ENCODE results near the gene CHDH.

Gene CHDH

GRCh38 chr3:53805463-53806159 lies 40.6 kb downstream of the CHDH start:
- no peak overlapping the region for H3K27ac ChIP-seq
- DNase-seq (ENCODE audit: low read depth, low spot score): no peak
- no peak for TF ChIP-seq EZH2 (IDR thresholded peaks at IDR 0.05)
- no peak for TF ChIP-seq POLR2AphosphoS5 (IDR thresholded peaks at IDR 0.05; ENCODE audit: borderline replicate concordance, low read depth, low read length)
- no peak for TF ChIP-seq FOXP2 (optimal IDR thresholded peaks at IDR 0.05; ENCODE audit: control extremely low read depth, extremely low read length, insufficient read depth)
- no peaks in the 10 kb centered on the region for H3K9me3 ChIP-seq (ENCODE audit: low read depth, low read length)
- H3K36me3 ChIP-seq (ENCODE audit: insufficient read depth, low read length): no peaks in the 10 kb centered on the region
- H3K4me3 ChIP-seq: no peak overlapping the region
- no peak overlapping the region for H3K9ac ChIP-seq (ENCODE audit: insufficient read length)

- Histone ChIP-seq H3K9ac (ENCODE audit: insufficient read length) (no peak overlapping the region), H3K36me3 (ENCODE audit: insufficient read depth, low read length) (no peaks in the 10 kb centered on the region), H3K27ac (no peak overlapping the region), H3K9me3 (ENCODE audit: low read depth, low read length) (no peaks in the 10 kb centered on the region), H3K4me3 (no peak overlapping the region)
- no peak for TF ChIP-seq EZH2 (IDR thresholded peaks at IDR 0.05)
- TF ChIP-seq POLR2AphosphoS5 (IDR thresholded peaks at IDR 0.05; ENCODE audit: borderline replicate concordance, low read depth, low read length): no peak
- TF ChIP-seq FOXP2 (optimal IDR thresholded peaks at IDR 0.05; ENCODE audit: control extremely low read depth, extremely low read length, insufficient read depth): no peak
- DNase-seq (ENCODE audit: low read depth, low spot score): no peak
Measured at GRCh38 chr3:53804697-53805462, 41.3 kb downstream of the CHDH start.

GRCh38 chr3:53803816-53804695 lies 42.2 kb downstream of the CHDH start:
- H3K9ac ChIP-seq (ENCODE audit: insufficient read length): no peak overlapping the region
- H3K36me3 ChIP-seq (ENCODE audit: insufficient read depth, low read length): no peaks in the 10 kb centered on the region
- H3K27ac ChIP-seq: no peak overlapping the region
- TF ChIP-seq POLR2AphosphoS5 (IDR thresholded peaks at IDR 0.05; ENCODE audit: borderline replicate concordance, low read depth, low read length): no peak
- no peak for TF ChIP-seq EZH2 (IDR thresholded peaks at IDR 0.05)
- no peak for TF ChIP-seq FOXP2 (optimal IDR thresholded peaks at IDR 0.05; ENCODE audit: control extremely low read depth, extremely low read length, insufficient read depth)
- H3K4me3 ChIP-seq: no peak overlapping the region
- no peak for DNase-seq (ENCODE audit: low read depth, low spot score)
- no peaks in the 10 kb centered on the region for H3K9me3 ChIP-seq (ENCODE audit: low read depth, low read length)

- H3K9me3 ChIP-seq (ENCODE audit: low read depth, low read length): no peaks in the 10 kb centered on the region
- H3K9ac ChIP-seq (ENCODE audit: insufficient read length): no peak overlapping the region
- no peaks in the 10 kb centered on the region for H3K36me3 ChIP-seq (ENCODE audit: insufficient read depth, low read length)
- no peak overlapping the region for H3K27ac ChIP-seq
- H3K4me3 ChIP-seq: no peak overlapping the region
- no peak for DNase-seq (ENCODE audit: low read depth, low spot score)
- TF ChIP-seq FOXP2 (optimal IDR thresholded peaks at IDR 0.05; ENCODE audit: control extremely low read depth, extremely low read length, insufficient read depth): no peak
- no peak for TF ChIP-seq EZH2 (IDR thresholded peaks at IDR 0.05)
- no peak for TF ChIP-seq POLR2AphosphoS5 (IDR thresholded peaks at IDR 0.05; ENCODE audit: borderline replicate concordance, low read depth, low read length)
Measured at GRCh38 chr3:53803124-53803815, 42.9 kb downstream of the CHDH start.

- no peaks in the 10 kb centered on the region for H3K36me3 ChIP-seq (ENCODE audit: insufficient read depth, low read length)
- no peak overlapping the region for H3K9ac ChIP-seq (ENCODE audit: insufficient read length)
- H3K9me3 ChIP-seq (ENCODE audit: low read depth, low read length): no peaks in the 10 kb centered on the region
- TF ChIP-seq EZH2 (IDR thresholded peaks at IDR 0.05): no peak
- TF ChIP-seq FOXP2 (optimal IDR thresholded peaks at IDR 0.05; ENCODE audit: control extremely low read depth, extremely low read length, insufficient read depth): no peak
- no peak for TF ChIP-seq POLR2AphosphoS5 (IDR thresholded peaks at IDR 0.05; ENCODE audit: borderline replicate concordance, low read depth, low read length)
- no peak for DNase-seq (ENCODE audit: low read depth, low spot score)
- H3K4me3 ChIP-seq: no peak overlapping the region
- H3K27ac ChIP-seq: no peak overlapping the region
Measured at GRCh38 chr3:53802256-53802880, 43.9 kb downstream of the CHDH start.

GRCh38 chr3:53801319-53801718 lies 44.9 kb downstream of the CHDH start:
- no peaks in the 10 kb centered on the region for H3K36me3 ChIP-seq (ENCODE audit: insufficient read depth, low read length)
- H3K9me3 ChIP-seq (ENCODE audit: low read depth, low read length): no peaks in the 10 kb centered on the region
- no peak for DNase-seq (ENCODE audit: low read depth, low spot score)
- H3K4me3 ChIP-seq: no peak overlapping the region
- no peak for TF ChIP-seq POLR2AphosphoS5 (IDR thresholded peaks at IDR 0.05; ENCODE audit: borderline replicate concordance, low read depth, low read length)
- no peak for TF ChIP-seq FOXP2 (optimal IDR thresholded peaks at IDR 0.05; ENCODE audit: control extremely low read depth, extremely low read length, insufficient read depth)
- no peak for TF ChIP-seq EZH2 (IDR thresholded peaks at IDR 0.05)
- H3K9ac ChIP-seq (ENCODE audit: insufficient read length): no peak overlapping the region
- no peak overlapping the region for H3K27ac ChIP-seq

- H3K9me3 ChIP-seq (ENCODE audit: low read depth, low read length): no peaks in the 10 kb centered on the region
- no peak overlapping the region for H3K9ac ChIP-seq (ENCODE audit: insufficient read length)
- no peak for DNase-seq (ENCODE audit: low read depth, low spot score)
- no peak overlapping the region for H3K27ac ChIP-seq
- no peaks in the 10 kb centered on the region for H3K36me3 ChIP-seq (ENCODE audit: insufficient read depth, low read length)
- TF ChIP-seq POLR2AphosphoS5 (IDR thresholded peaks at IDR 0.05; ENCODE audit: borderline replicate concordance, low read depth, low read length) (no peak), EZH2 (IDR thresholded peaks at IDR 0.05) (no peak)
- H3K4me3 ChIP-seq: no peak overlapping the region
Measured at GRCh38 chr3:53800041-53800906, 45.9 kb downstream of the CHDH start.
